Fibroblast of gingiva (primary cell): ENCODE data around the gene GOLGA1.
"Not testable (repeated sequence)": the region's sequence is repeated elsewhere in the genome, so short reads cannot be mapped to it uniquely, and the experiment has no call there.

Experiments used
- DNase-seq: peaks from one replicate; pipeline ENCODE4 v3.0.0-alpha.2; 2011; ENCODE audit warnings: low read depth

Gene GOLGA1

GRCh38 chr9:124838132-124838531 lies 102.8 kb downstream of the GOLGA1 start:
- DNase-seq: not testable (repeated sequence)

GRCh38 chr9:124835026-124835557 lies 105.8 kb downstream of the GOLGA1 start:
- peak; percentile 36 for DNase-seq

GRCh38 chr9:124834591-124834990 lies 106.3 kb downstream of the GOLGA1 start:
- DNase-seq: no peak

GRCh38 chr9:124831642-124832364 lies 109.1 kb downstream of the GOLGA1 start:
- DNase-seq: no peak

- no peak for DNase-seq
These were observed 110.3 kb downstream of the GOLGA1 start for GRCh38 chr9:124830593-124830992.

GRCh38 chr9:124829334-124829669 lies 111.6 kb downstream of the GOLGA1 start:
- DNase-seq: no peak

- no peak for DNase-seq
These were observed 112.2 kb downstream of the GOLGA1 start for GRCh38 chr9:124828489-124829333.
